Endothelial cell of umbilical vein (primary cell): ENCODE data around the gene MB. TPM values are rescaled to one million over a fixed set of nuclear protein-coding genes. Genes with fewer than 3 reads are reported as not detected.

Source experiments
- BruUV-seq: library from RNA; stranded (reverse); fragments of 400-500 nt; replicated peaks from 2 replicates; lab custom pipeline; 2021; lab: Mats Ljungman, UMichigan
- CTCF ChIA-PET: fragments of 300-600, 350-600 bp; sonication (Branson Sonifier 250); formaldehyde crosslinking; loops from one replicate; lab custom pipeline; 2021; ENCODE audit warnings: antibody characterized with exemption, inconsistent platforms; lab: Charles Lee
- POLR2A ChIA-PET: fragments of 300-600, 350-600 bp; sonication (Branson Sonifier 250); formaldehyde crosslinking; loops from one replicate; lab custom pipeline; 2021; ENCODE audit warnings: antibody characterized with exemption, inconsistent platforms; lab: Charles Lee
- DNase-seq: peaks from one replicate; pipeline ENCODE4 v3.0.0-alpha.2; 2011; ENCODE audit warnings: low read depth, low spot score
- FAIRE-seq: peaks from 2 replicates; lab custom pipeline; 2011; peaks lifted over from hg19 to GRCh38; lab: Jason Lieb, UNC
- H2AFZ ChIP-seq: 2 replicates; pipeline ENCODE4 v1.6.0; 2012; ENCODE audit warnings: low read depth, low read length, control low read depth, inconsistent platforms
- H3K27ac ChIP-seq: 2 replicates; pipeline ENCODE4 v1.5.1; 2011; ENCODE audit warnings: low read depth, mild to moderate bottlenecking, control low read depth, low read length, moderate library complexity; ENCODE audit not compliant: insufficient read depth
- H3K27me3 ChIP-seq, 2 experiments: 2 replicates each; pipeline versions ENCODE4 v1.6.0 to v1.6.1; 2011; ENCODE audit warnings: low read length in 2 of 2, mixed read lengths in 1 of 2; ENCODE audit not compliant: control insufficient read depth in 2 of 2, insufficient read depth in 2 of 2
- H3K36me3 ChIP-seq, 2 experiments: 2 replicates in 1 of 2; 3 replicates in 1 of 2; pipeline ENCODE4 v1.5.1; 2011; ENCODE audit warnings: low read length in 2 of 2, mild to moderate bottlenecking in 1 of 2, moderate library complexity in 1 of 2; ENCODE audit not compliant: control insufficient read depth in 2 of 2, insufficient read depth in 2 of 2; ENCODE audit errors: extremely low read depth in 1 of 2
- H3K4me1 ChIP-seq: 3 replicates; pipeline ENCODE4 v1.5.1; 2011; ENCODE audit warnings: mild to moderate bottlenecking, low read length; ENCODE audit not compliant: control insufficient read depth, insufficient read depth; ENCODE audit errors: extremely low read depth
- H3K4me2 ChIP-seq: 2 replicates; pipeline ENCODE4 v1.6.1; 2011; ENCODE audit warnings: low read length, control low read depth, mixed read lengths; ENCODE audit not compliant: insufficient read depth
- H3K4me3 ChIP-seq, 3 experiments: fragments of 200-600 bp in 1 of 3; sonication (generic), shearing (Covaris generic) in 1 of 3; replicated peaks in 1 of 3; 2 replicates each; pipeline ENCODE4 v1.5.1; 2011 to 2016; ENCODE audit warnings: control low read depth in 3 of 3, low read length in 3 of 3, mild to moderate bottlenecking in 2 of 3, inconsistent platforms in 1 of 3, low read depth in 1 of 3, moderate library complexity in 1 of 3; ENCODE audit not compliant: insufficient read depth in 1 of 3
- H3K79me2 ChIP-seq: 2 replicates; pipeline ENCODE4 v1.6.0; 2012; ENCODE audit warnings: low read length, inconsistent platforms; ENCODE audit not compliant: control insufficient read depth, insufficient read depth
- H3K9ac ChIP-seq: replicated peaks from 2 replicates; pipeline ENCODE3; 2011; ENCODE audit warnings: low read length, control low read depth; ENCODE audit not compliant: insufficient read depth; ENCODE audit errors: extremely low read depth
- H3K9me1 ChIP-seq: replicated peaks from 3 replicates; pipeline ENCODE4 v1.6.0; 2011; ENCODE audit warnings: mild to moderate bottlenecking, low read length; ENCODE audit not compliant: control insufficient read depth, insufficient read depth; ENCODE audit errors: extremely low read depth
- H3K9me3 ChIP-seq: replicated peaks from 2 replicates; pipeline ENCODE4 v1.5.1; 2012; ENCODE audit warnings: low read length, inconsistent platforms; ENCODE audit not compliant: control insufficient read depth, insufficient read depth
- H4K20me1 ChIP-seq: replicated peaks from 2 replicates; pipeline ENCODE3; 2011; ENCODE audit warnings: mild to moderate bottlenecking, low read length; ENCODE audit not compliant: control insufficient read depth, insufficient read depth; ENCODE audit errors: extremely low read depth
- CTCF ChIP-seq, 2 donors: IDR thresholded peaks; 1 replicate in 1 of 2; 2 replicates in 1 of 2; pipeline ENCODE4 v1.5.1; 2011; ENCODE audit warnings: low read length in 2 of 2, mild to moderate bottlenecking in 2 of 2, moderate library complexity in 2 of 2, control low read depth in 1 of 2, inconsistent platforms in 1 of 2, low read depth in 1 of 2; ENCODE audit not compliant: insufficient read depth in 1 of 2; ENCODE audit errors: extremely low read depth in 1 of 2
- EZH2 ChIP-seq: IDR thresholded peaks from 2 replicates; pipeline ENCODE4 v1.6.1; 2012; ENCODE audit warnings: borderline replicate concordance, low read depth, mild to moderate bottlenecking, moderate library complexity, low read length, inconsistent platforms; ENCODE audit not compliant: severe bottlenecking
- FOS ChIP-seq: IDR thresholded peaks from 2 replicates; pipeline ENCODE4 v1.6.1; 2011; ENCODE audit warnings: mild to moderate bottlenecking, low read length, moderate library complexity, borderline replicate concordance; ENCODE audit not compliant: insufficient read depth
- GATA2 ChIP-seq: IDR thresholded peaks from 2 replicates; pipeline ENCODE4 v1.7.0; 2011; ENCODE audit warnings: low read depth, mild to moderate bottlenecking, moderate library complexity, mixed read lengths, low read length; ENCODE audit not compliant: insufficient read length, insufficient read depth
- JUN ChIP-seq: IDR thresholded peaks from 2 replicates; pipeline ENCODE4 v1.6.1; 2011; ENCODE audit warnings: borderline replicate concordance, low read depth; ENCODE audit not compliant: insufficient read length, insufficient read depth
- MAX ChIP-seq: IDR thresholded peaks from 2 replicates; pipeline ENCODE4 v1.6.1; 2011; ENCODE audit not compliant: insufficient read depth, insufficient read length
- MYC ChIP-seq: IDR thresholded peaks from one replicate; pipeline ENCODE4 v1.6.1; 2011; ENCODE audit warnings: mild to moderate bottlenecking, low read depth, low read length
- POLR2A ChIP-seq: IDR thresholded peaks from 2 replicates; pipeline ENCODE4 v1.6.1; 2012; ENCODE audit warnings: low read depth, mild to moderate bottlenecking, control low read depth, low read length
- POLR2AphosphoS5 ChIP-seq: IDR thresholded peaks from 2 replicates; pipeline ENCODE4 v1.6.1; 2012; ENCODE audit warnings: low read depth, mild to moderate bottlenecking, control low read depth, low read length, moderate library complexity; ENCODE audit not compliant: insufficient read depth
- dilution Hi-C: fragments of 300-500 bp; cut with MboI; formaldehyde crosslinking; loops from one replicate; pipeline ENCODE4 v1.15.0; 2019; ENCODE audit warnings: low sequenced_read_pairs; ENCODE audit not compliant: extremely low pct_ligation_motif_present
- intact Hi-C: fragments of 100-400 bp; cut with micrococcal nuclease; formaldehyde crosslinking; loops from one replicate; pipeline ENCODE4 v1.10.0; 2022
- polyA plus RNA-seq, 4 experiments: library from polyadenylated mRNA; depleted of rRNA in 3 of 4; stranded (reverse) in 3 of 4; unstranded in 1 of 4; fragments of >200 nt; gene quantifications; 2 replicates each; pipeline versions ENCODE4 v1.2.1 to v1.2.3, GENCODE V29; 2011 to 2012; ENCODE audit warnings: missing spikeins in 1 of 4
- total RNA-seq: library from RNA; stranded (reverse); gene quantifications from 2 replicates; pipeline ENCODE4 v1.2.3, GENCODE V29; 2021

The MB gene
- total and polyA plus RNA-seq, 2 donors (not counting 3 experiments of a cell fraction or from before 2014, with no cell fraction given) = not detected

GRCh38 chr22:35634943-35635540, 17.9 kb upstream of the MB start:
- Histone ChIP-seq H3K36me3 (no peaks in the 10 kb centered on the region), H3K4me1 (no peaks in the 10 kb centered on the region), H3K9ac (no peak overlapping the region), H4K20me1 (no peaks in the 10 kb centered on the region), H3K9me1 (no peaks in the 10 kb centered on the region), H3K79me2 (no peaks in the 10 kb centered on the region), H3K4me2 (no peak overlapping the region), H2AFZ (no peak overlapping the region), H3K9me3 (no peaks in the 10 kb centered on the region), H3K4me3 (no peak overlapping the region), H3K27me3 (peaks cover 2 to 3% of the 10 kb centered on the region in 2 experiments), H3K27ac (no peak overlapping the region)
- intact Hi-C loops (no loop called here), dilution Hi-C loops (no loop called here)
- FAIRE-seq (no peak), DNase-seq (no peak)
- CTCF ChIA-PET = interaction anchor here (0.8 to 1.5 kb wide), 3 partner anchors 43 to 489 kb away, joined by 4 to 5 read pairs (median 4); no protein-coding TSS in a partner anchor
- no TSS peak for BruUV-seq
- TF ChIP-seq CTCF (IDR thresholded peaks at IDR 0.05; ENCODE audit: extremely low read depth in 1 of 2, insufficient read depth in 1 of 2, low read depth in 1 of 2, low read length in 2 of 2) = no peak
- no peak for TF ChIP-seq MAX
- no peak for TF ChIP-seq GATA2
- TF ChIP-seq JUN = no peak
- no peak for TF ChIP-seq POLR2AphosphoS5
- TF ChIP-seq POLR2A = no peak
- TF ChIP-seq MYC = no peak
- no peak for TF ChIP-seq FOS
- no peak for TF ChIP-seq EZH2
- POLR2A ChIA-PET = no interaction called here
